Colonic mucosa (tissue), 4 donors: ENCODE data around the gene SDHA. TPM values are rescaled to one million over a fixed set of nuclear protein-coding genes. Genes with fewer than 3 reads are reported as not detected.
"Not testable (repeated sequence)": the region's sequence is repeated elsewhere in the genome, so short reads cannot be mapped to it uniquely, and the experiment has no call there.

ENCODE experiments used
- DNase-seq: peaks from one replicate; pipeline ENCODE4 v3.0.0-alpha.2; 2020
- H3K27ac ChIP-seq: fragments of 200-600 bp; one replicate; pipeline ENCODE4 v1.8.0; 2021
- H3K27me3 ChIP-seq: fragments of 200-600 bp; one replicate; pipeline ENCODE4 v1.8.0; 2021
- H3K36me3 ChIP-seq: fragments of 200-600 bp; one replicate; pipeline ENCODE4 v1.8.0; 2021
- H3K4me1 ChIP-seq: fragments of 200-600 bp; one replicate; pipeline ENCODE4 v1.8.0; 2021; ENCODE audit warnings: mild to moderate bottlenecking
- H3K4me3 ChIP-seq: fragments of 200-600 bp; one replicate; pipeline ENCODE4 v1.8.0; 2021
- H3K9ac ChIP-seq, 2 donors: one replicate each; pipeline ENCODE4 v1.7.0; 2013; ENCODE audit warnings: control low read depth in 2 of 2, low read depth in 2 of 2, low read length in 2 of 2
- H3K9me3 ChIP-seq: fragments of 200-600 bp; one replicate; pipeline ENCODE4 v1.8.0; 2021
- CTCF ChIP-seq: fragments of 200-600 bp; IDR thresholded peaks from one replicate; pipeline ENCODE4 v1.8.0; 2022; ENCODE audit warnings: antibody characterized with exemption, mild to moderate bottlenecking
- intact Hi-C: fragments of 100-400 bp; cut with DNase I; formaldehyde crosslinking; loops from one replicate; pipeline ENCODE4 v1.14.1; 2022
- total RNA-seq, 2 donors: library from RNA; stranded (reverse); fragmentation: NEBNext Ultra II Directional in 1 of 2; extraction: Animal tissue kit (Norgen Biotek cat#: 25700) in 1 of 2; gene quantifications; one replicate each; pipeline ENCODE4 v1.2.1, GENCODE V29; 2021
- donor health status: healthy.
- donor health status: DM: no; HTN: no; CAD: no.
- donor health status: DM: no; HTN: no; CAD: no.

SDHA gene
- total RNA-seq, 2 donors from 2014 or later, result 285 to 414 TPM

- no peaks in the 10 kb centered on the region for H3K4me1 ChIP-seq
- no peaks in the 10 kb centered on the region for H3K27me3 ChIP-seq
- intact Hi-C loops, result no loop called here
- peak overlapping the region; percentile 89 to 98 for H3K9ac ChIP-seq
- H3K4me3 ChIP-seq, result peak overlapping the region; percentile 94
- no peaks in the 10 kb centered on the region for H3K36me3 ChIP-seq
- no peaks in the 10 kb centered on the region for H3K9me3 ChIP-seq
- TF ChIP-seq CTCF, result no peak
- peak; percentile 50 for DNase-seq
- H3K27ac ChIP-seq, result peak overlapping the region; percentile 87
These were observed 554 bp downstream of the SDHA start for GRCh38 chr5:218457-219291.

DNA sequence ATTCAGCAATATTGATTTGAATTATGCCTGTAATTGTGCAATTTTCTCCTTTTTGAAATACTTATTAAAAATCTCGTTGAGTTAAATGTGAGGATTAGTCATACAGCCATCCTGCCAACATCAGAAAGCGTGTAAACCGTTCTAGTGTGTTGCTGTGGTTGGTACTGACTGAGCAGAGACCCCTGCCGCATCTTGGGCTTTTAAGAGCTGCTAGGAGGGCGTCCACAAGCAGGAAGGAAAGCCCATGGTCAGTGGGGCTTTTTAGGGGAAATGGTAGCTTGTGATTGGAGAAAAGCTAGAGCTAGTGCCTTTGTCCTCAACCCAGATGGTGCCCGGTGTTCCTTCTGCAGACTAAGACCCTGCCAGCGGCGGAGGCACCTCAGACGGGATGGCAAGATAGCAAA lies 1.3 kb downstream of the SDHA start:
- no peaks in the 10 kb centered on the region for H3K27me3 ChIP-seq
- TF ChIP-seq CTCF, result no peak
- H3K4me1 ChIP-seq, result no peaks in the 10 kb centered on the region
- DNase-seq, result peak; percentile 29
- no peaks in the 10 kb centered on the region for H3K9me3 ChIP-seq
- peaks cover 3% of the 10 kb centered on the region for H3K36me3 ChIP-seq
- H3K27ac ChIP-seq, result peak overlapping the region; percentile 87
- H3K4me3 ChIP-seq, result peak overlapping the region; percentile 94
- H3K9ac ChIP-seq, result peak overlapping the region; percentile 83 to 89
- intact Hi-C loops, result no loop called here

DNA sequence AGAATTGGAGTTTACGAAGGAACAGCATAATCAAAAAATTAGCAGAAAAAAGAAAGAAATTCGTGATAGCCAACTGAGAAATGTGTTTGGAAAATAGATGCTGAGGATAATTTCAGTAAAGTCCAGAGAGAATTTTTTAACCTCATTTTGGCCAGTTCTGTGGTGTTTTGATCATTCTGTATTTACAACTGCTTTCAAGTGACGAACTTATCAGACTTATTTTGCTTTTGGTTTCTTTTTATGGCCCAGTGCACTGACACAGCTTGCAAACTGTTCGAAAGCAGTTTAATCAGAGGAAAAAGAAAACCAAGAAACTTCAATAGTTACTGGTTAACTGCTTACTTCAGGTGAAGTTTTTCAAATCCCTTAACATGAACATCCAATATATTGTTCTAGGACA lies 1.9 kb downstream of the SDHA start:
- intact Hi-C loops, result no loop called here
- no peaks in the 10 kb centered on the region for H3K9me3 ChIP-seq
- no peaks in the 10 kb centered on the region for H3K27me3 ChIP-seq
- H3K36me3 ChIP-seq, result peaks cover 8% of the 10 kb centered on the region
- H3K27ac ChIP-seq, result peak overlapping the region; percentile 87
- DNase-seq, result no peak
- H3K4me3 ChIP-seq, result peak overlapping the region; percentile 94
- peak overlapping the region; percentile 83 to 89 for H3K9ac ChIP-seq
- no peak for TF ChIP-seq CTCF
- H3K4me1 ChIP-seq, result no peaks in the 10 kb centered on the region

DNA sequence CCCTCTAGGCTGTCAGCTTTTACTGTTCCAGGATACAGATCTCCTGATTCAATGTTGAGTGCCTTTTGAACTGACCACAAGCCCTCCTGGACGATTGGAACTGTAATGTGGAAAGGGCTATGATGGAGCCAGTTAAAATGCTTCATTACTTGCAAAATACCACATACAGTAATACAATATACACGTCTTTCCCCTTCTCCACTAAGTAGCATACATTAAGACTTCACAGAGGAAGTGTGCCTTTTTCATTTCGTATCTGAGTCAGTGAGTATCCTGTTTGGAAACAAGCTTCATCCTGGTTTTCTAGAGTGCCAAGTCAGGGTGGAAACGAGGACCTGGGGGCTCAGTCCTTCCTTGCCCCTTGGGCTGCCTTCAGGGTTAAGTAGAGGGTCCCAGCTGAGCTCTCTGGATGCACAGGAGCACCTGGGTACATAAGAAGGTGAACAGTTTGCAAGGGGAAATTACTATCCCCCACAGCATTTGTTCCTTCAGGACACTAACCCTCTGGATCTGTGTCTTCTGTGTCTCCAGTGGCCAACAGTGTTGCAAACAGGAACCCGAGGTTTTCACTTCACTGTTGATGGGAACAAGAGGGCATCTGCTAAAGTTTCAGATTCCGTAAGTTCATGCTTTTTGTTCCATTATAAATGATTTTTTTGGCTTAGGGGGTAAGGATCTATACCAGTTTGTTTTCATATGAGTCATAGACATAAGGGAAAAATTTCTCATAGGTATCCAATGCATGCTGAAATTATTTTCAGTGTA lies 5.0 kb downstream of the SDHA start:
- H3K4me1 ChIP-seq, intact Hi-C loops, H3K27me3 ChIP-seq, H3K9ac ChIP-seq, H3K27ac ChIP-seq, H3K4me3 ChIP-seq, DNase-seq, H3K9me3 ChIP-seq: not testable (repeated sequence)
- peaks cover 16% of the 10 kb centered on the region for H3K36me3 ChIP-seq

DNA sequence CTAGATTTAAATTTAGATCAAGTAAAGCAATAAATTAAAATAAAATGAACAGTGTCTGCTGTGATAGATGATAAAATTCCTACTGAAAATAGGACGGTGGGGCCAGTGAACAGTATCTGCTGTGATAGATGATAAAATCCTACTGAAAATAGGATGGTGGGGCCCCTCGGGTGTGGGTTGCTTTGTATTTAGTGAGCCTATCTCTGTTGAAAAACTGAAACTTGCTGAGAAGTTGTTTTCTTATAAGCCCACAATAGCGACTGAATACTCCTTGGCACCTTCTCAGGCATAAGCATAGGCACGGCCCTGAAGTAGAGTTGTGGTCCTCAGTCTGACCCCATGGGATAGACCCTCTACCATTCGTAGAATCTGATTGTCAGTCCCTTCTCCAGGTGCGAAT lies 5.7 kb downstream of the SDHA start:
- no peaks in the 10 kb centered on the region for H3K4me1 ChIP-seq
- H3K27me3 ChIP-seq, result no peaks in the 10 kb centered on the region
- H3K36me3 ChIP-seq, result peaks cover 16% of the 10 kb centered on the region
- H3K9ac ChIP-seq, result no peak overlapping the region
- no peak for TF ChIP-seq CTCF
- H3K4me3 ChIP-seq, result no peak overlapping the region
- H3K27ac ChIP-seq, result no peak overlapping the region
- intact Hi-C loops, result no loop called here
- DNase-seq, result no peak
- H3K9me3 ChIP-seq, result no peaks in the 10 kb centered on the region

DNA sequence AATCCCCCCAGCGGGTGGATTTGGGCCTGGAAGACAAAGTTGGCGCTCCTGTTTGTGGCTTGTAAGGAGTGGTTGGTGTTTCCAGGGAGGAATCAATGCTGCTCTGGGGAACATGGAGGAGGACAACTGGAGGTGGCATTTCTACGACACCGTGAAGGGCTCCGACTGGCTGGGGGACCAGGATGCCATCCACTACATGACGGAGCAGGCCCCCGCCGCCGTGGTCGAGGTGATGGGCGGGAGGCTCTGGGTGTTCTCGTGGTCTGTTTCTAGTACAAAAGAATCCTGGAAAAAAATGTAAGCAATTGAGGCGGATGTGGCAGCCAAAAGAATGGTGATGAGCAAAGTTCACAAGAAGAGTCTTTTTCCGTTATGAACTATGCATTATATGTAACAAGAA lies 7.2 kb downstream of the SDHA start:
- no peaks in the 10 kb centered on the region for H3K4me1 ChIP-seq
- no peaks in the 10 kb centered on the region for H3K27me3 ChIP-seq
- DNase-seq, result no peak
- no peak overlapping the region for H3K27ac ChIP-seq
- H3K4me3 ChIP-seq, result no peak overlapping the region
- TF ChIP-seq CTCF, result no peak
- H3K36me3 ChIP-seq, result peaks cover 16% of the 10 kb centered on the region
- intact Hi-C loops, result no loop called here
- H3K9ac ChIP-seq, result no peak overlapping the region
- H3K9me3 ChIP-seq, result no peaks in the 10 kb centered on the region

DNA sequence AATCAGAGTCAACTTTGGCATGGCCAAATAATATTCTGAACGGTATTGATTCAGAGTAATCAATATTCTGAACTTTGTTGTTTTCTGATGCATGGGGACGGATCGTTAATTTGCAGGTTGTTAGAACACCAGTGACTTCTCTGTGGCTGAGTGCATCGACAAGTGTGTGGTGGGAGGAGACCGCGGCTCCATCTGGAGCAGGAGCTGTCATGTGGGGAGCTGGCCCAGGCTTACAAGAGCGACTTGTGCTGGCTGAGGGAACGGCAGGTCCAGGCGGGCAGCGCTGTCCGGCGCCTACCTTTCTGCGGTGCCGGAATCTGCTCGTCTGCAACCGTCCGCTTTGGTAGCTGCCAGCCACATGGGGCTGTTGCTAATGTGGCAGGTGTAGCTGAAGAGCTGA lies 9.3 kb downstream of the SDHA start:
- H3K27ac ChIP-seq, DNase-seq, H3K4me3 ChIP-seq, H3K9me3 ChIP-seq, H3K27me3 ChIP-seq, H3K4me1 ChIP-seq, H3K9ac ChIP-seq, intact Hi-C loops: not testable (repeated sequence)
- peaks cover 16% of the 10 kb centered on the region for H3K36me3 ChIP-seq
